Non-pigmented ciliary epithelial cell (primary cell): ENCODE results near the gene HACE1.

Source experiments
- DNase-seq: peaks from one replicate; pipeline ENCODE4 v3.0.0-alpha.2; 2010; ENCODE audit warnings: low read depth

HACE1 gene

GRCh38 chr6:104686550-104687175 lies 173.1 kb downstream of the HACE1 start:
- DNase-seq: no peak

GRCh38 chr6:104685871-104686549 lies 173.7 kb downstream of the HACE1 start:
- DNase-seq: no peak

- DNase-seq: no peak
Measured at GRCh38 chr6:104684911-104685415, 174.8 kb downstream of the HACE1 start.

GRCh38 chr6:104683809-104684208 lies 175.9 kb downstream of the HACE1 start:
- no peak for DNase-seq

GRCh38 chr6:104682722-104683643 lies 176.7 kb downstream of the HACE1 start:
- DNase-seq: no peak

GRCh38 chr6:104680539-104680938 lies 179.2 kb downstream of the HACE1 start:
- DNase-seq: no peak

GRCh38 chr6:104679971-104680370 lies 179.7 kb downstream of the HACE1 start:
- DNase-seq: no peak
